Measurements from ENCODE around the gene LRRC53.
A peak's percentile ranks its signal among the peaks of the same experiment; 100 is the strongest.

LRRC53 gene

DNA sequence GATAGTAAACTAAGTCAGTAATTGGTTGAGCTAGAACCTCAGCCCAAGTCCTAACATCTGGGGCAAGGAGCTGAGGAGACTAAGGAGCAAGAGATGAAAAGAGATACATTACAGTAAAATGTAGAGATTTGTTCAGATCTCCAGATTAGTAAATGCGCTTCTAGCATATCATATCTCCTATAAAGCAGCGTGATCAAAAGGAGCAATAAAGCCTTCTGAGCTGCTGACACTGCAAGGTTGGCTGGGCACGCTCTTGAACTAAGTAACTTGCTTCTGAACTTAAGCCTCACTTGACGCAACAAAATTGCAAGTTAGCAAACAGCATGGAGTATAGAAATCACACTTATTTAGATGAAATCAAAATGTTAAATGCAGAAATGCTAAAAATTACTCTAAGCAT lies 80.9 kb downstream of the LRRC53 start:
- no peak for DNase-seq

DNA sequence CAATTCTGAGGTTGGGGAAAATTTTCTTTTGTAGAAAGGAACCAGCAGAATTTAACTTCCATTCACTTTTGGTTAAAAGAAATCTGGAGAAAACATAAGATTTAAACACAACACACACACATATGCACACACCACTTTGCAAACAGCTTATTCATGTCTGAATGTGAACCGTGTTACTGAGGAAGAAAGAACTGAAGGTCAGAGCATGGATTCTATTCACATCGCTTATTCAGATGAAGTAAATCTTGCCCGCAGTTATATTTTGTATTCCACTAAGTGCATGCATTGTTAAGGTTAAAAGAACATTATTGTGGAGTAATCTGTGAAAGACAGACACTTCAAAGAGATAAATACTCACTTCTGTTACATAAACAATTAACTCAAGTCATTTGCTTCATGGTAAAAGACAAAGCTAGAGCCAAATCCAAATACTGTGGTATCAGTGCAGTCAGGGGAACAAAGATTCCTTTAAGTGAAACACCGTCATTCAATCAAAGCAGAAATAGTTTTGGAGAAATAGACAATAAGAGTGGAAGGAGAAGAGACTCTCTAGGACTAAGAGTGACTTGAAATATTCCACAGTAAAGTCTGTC lies 82.0 kb downstream of the LRRC53 start:
- no peak for DNase-seq

DNA sequence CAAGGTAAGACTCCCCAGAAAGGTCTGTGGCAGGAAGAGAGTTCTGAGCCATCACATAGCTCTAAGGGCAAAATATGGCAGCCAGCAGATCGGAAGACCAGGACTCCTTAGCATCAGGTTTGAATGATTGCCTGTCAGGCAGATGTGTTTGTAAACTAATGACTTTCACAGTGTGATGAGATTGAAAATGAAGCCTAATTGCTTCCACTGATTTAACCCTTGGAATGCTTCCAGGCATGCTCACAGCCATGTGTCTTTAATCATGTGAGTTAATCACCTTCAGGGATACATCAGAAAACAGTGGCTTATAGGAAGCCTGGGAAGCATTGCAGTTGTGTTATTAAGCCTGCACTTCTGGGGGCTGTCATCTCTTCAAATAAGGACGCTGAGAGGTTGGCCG lies 82.8 kb downstream of the LRRC53 start:
- peak; percentile 25 for DNase-seq

DNA sequence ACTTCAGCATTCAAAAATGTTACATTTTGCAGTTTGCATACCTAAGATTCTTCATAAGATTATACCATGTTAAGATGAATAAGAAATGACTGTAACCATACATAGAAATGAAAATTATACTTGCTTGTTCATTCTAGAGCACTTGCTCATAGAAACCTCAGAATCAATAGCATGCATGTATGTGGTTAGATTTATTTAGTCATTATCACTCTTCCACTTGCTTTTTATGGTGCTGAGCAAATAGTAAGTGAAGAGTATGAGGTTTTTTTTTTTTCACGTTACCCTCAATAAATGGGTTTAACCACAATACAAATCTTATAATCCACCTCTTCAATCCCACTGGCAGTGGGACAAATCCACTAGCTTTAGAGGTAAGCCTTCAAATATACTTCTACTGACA lies 84.7 kb downstream of the LRRC53 start:
- DNase-seq: no peak

DNA sequence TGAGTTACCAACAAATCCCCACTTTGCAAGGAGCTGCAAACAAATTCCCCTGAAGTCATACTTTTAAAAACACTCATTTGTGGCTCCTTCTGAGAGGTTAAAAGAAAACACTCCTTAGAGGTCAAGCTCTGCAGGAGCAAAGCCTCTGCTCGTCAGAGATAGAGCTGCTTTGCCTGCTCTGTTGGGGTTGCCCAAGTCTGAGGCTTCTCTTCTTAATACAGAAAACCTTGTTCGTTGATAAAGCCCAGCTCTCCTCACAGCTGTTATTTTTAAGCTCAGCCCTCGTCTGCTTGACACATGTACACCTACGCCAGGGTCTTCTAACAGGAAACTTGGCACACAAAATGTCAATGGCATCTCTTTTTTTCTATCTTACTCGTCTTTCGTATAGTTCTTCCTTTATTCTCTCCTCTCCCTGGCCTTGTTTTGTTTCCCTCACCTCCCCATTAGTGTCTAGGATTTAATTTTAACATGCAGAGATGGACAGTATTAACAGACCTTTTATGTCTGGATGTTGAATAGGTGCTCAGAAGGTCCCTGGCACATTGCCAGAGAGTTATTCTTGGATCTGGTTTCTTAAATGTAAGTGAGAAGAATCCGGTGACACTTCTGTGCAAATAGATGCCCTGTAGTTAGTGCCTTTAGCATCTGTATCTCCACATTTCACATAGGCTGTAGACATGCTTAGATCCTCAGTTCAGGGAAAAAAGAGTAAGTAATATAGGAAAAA lies 86.0 kb downstream of the LRRC53 start:
- peak; percentile 21 for DNase-seq

DNA sequence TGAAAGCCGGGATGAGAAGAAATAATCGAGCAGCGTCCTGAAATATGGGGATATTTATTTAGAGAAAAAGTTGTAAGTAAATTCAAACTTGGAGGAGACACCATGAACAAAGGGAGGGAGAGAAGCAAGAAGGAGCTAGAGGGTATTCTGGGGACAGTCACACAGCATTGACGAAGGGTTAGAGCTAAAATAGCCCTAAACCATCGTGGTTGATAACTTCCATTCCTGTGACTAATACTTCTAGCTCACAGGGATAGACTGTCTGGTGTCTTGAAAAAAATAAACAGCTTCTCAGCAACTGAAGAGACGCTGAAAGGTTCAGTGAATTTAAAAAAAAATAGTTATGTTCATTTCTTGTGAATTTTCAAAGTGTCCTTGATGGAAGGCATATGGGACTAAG lies 86.7 kb downstream of the LRRC53 start:
- DNase-seq: no peak

DNA sequence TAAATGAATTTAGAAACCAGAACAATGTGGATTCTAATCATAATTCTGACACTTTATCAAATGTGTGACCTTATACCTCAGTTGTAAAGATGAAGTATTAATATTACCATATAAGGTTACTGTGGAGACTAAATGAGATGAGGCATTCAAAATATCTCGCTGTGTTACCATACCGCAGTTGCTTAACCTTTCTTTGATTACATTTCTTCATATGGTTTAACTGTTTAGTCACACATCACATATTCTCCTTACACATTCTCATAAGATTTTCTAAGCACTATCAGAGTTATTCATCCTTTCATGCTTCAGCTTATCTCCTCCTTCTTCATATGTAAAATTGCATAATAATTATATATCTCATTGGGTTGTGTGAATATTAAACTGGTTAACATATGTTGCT lies 88.9 kb downstream of the LRRC53 start:
- no peak for DNase-seq

DNA sequence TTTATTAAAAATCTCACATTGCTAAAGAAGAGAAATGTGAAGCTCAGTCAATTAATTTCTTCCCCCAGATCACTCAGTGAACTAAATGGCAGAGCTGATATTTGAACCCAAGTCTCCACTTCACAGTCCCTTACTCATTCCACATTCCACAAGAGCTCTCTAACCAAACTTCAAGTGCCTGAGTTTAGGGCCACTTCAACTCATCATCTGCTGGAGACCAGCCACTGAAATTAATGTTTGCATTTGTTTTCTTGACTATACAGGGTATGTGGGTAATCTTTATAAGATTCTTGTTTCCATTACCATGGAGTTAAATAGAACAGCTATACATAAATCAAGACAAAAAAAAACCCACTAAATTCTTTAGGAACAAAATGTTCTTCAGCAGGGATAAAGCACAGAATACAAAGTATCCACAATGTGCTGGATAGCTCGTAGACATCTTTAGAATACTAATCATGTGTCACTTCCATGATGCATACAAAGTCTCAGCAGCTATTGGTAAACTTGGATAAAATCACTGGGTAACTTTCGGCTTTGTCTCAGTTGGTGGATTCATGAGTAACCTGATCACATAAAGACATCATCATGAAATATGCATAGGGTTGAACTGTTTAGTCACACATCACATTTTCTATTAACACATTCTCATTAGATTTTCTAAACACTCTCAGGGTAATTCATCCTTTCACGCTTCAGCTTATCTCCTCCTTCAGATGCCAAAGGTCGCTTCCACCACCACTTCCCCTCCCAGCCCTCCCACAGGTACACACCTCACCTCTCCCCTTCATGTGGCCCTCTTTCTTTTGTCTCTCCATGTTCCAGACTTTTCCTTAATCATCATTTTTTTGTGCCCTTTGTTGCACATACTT lies 89.8 kb downstream of the LRRC53 start:
- DNase-seq: no peak

DNA sequence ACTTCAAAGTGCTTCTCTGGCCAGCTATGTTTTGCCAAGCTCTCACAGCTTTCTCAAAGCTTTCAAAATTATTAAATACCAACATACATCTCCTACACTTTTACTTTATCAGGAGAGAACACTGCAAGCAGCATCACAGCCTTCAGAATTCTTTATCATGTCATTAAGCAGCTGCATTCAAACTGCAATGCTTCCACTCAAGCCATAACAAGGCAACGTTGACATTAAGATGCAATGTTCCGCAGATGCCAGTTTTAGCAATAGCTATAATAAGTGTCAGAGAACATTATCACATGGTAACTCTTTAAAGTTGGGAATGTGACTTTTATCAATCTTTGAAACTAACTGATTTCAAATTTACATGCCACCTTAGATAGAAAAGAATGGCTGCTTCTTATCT lies 91.9 kb downstream of the LRRC53 start:
- no peak for DNase-seq

Measured in NCI-H1417 treated with DMSO at 0.1 percent for 48 hours (cell line).